ENCODE measurements around the gene TMC8. TPM values are rescaled to one million over a fixed set of nuclear protein-coding genes. Genes with fewer than 3 reads are reported as not detected.

The TMC8 gene
- total RNA-seq, 4 donors from 2014 or later, result 2.0 to 7.7 (median 7.6) TPM

GRCh38 chr17:78148286-78149016 is 17.9 kb downstream of the TMC8 start:
- TF ChIP-seq, protein P1, sequence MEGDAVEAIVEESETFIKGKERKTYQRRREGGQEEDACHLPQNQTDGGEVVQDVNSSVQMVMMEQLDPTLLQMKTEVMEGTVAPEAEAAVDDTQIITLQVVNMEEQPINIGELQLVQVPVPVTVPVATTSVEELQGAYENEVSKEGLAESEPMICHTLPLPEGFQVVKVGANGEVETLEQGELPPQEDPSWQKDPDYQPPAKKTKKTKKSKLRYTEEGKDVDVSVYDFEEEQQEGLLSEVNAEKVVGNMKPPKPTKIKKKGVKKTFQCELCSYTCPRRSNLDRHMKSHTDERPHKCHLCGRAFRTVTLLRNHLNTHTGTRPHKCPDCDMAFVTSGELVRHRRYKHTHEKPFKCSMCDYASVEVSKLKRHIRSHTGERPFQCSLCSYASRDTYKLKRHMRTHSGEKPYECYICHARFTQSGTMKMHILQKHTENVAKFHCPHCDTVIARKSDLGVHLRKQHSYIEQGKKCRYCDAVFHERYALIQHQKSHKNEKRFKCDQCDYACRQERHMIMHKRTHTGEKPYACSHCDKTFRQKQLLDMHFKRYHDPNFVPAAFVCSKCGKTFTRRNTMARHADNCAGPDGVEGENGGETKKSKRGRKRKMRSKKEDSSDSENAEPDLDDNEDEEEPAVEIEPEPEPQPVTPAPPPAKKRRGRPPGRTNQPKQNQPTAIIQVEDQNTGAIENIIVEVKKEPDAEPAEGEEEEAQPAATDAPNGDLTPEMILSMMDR (IDR thresholded peaks at IDR 0.05; ENCODE audit: low read depth), result no peak

DNA sequence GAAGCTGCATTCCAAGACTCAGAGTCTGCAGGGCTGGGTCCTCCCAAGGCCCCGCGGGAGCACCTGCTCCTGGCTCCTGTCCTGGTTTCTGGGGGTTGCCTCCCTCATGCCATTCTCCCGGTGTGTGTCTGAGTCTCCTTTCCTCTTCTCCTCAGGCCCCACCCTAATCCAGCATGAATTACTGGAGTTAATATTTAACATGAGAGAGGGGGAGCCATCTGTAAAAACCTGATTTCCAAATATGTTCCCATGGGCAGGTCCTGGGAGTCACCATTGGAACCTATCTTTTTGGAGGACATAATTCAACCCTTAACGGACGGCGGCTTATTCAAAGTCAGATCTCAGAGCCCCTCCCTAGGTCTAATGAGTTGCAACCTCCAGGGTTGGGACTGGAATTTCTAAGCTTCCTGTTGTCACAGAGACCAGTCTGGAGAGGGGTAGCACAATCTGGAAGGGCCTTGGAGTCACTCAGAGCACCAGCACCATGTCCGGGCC is 21.0 kb downstream of the TMC8 start:
- TF ChIP-seq, protein P1 (IDR thresholded peaks at IDR 0.05; ENCODE audit: low read depth), result no peak

GRCh38 chr17:78154903-78155811 is 24.6 kb downstream of the TMC8 start:
- TF ChIP-seq, protein P1 (IDR thresholded peaks at IDR 0.05; ENCODE audit: low read depth), result no peak

- TF ChIP-seq, protein P1 (IDR thresholded peaks at IDR 0.05; ENCODE audit: low read depth), result no peak
Observed at GRCh38 chr17:78159575-78160158, 29.1 kb downstream of the TMC8 start.

- TF ChIP-seq, protein P1 (IDR thresholded peaks at IDR 0.05; ENCODE audit: low read depth), result no peak
Observed at GRCh38 chr17:78163881-78164747, 33.5 kb downstream of the TMC8 start.

DNA sequence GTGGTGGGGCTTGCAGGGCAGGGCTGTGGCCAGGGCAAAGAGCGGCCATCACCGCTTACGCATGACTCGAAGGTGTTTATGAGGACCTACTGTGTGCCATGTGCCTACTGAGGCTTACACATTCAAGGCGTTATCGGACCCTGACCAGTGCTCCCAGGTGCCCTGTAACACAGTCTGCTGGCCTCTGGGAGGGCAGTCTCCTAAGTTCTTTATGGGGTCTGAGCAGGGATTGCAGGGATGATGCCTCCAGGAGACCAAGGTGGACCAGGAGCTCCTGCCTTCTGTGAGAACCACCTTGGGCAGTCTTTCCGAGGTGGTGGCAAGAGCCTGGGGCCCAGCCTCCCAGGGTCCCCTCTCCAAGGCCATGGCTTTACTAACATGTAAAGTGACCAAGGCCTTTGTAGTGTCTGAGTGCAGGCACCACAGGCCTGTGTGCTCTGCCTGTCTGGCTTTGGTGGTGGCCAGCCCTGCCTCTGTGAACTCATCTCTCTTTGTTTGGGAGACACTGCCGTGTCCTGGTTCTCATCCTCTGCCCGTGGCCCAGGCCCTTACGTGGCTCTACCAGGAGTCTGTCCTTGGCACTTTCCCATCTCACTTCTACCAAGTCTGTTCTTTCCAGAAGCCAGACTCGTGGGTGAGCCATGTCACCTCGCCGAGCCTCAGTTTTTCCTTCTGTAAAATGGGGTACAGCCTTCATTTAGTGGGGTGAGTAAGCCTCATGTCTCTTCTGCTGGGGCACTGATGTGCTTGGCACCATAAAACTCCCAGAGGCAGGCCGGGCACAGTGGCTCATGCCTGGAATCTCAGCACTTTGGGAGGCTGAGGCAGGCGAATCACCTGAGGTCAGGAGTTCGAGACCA is 34.4 kb downstream of the TMC8 start:
- TF ChIP-seq, protein P1 (IDR thresholded peaks at IDR 0.05; ENCODE audit: low read depth), result no peak

Measured in subcutaneous adipose tissue (tissue), 4 donors.